ENCODE measurements around the gene MCEMP1. TPM values are rescaled to one million over a fixed set of nuclear protein-coding genes. Genes with fewer than 3 reads are reported as not detected.

Gene MCEMP1
- total and polyA plus RNA-seq, 2 experiments from 2014 or later, result not detected

GRCh38 chr19:7642295-7643030, 34.4 kb upstream of the MCEMP1 start (continued):
- TF ChIP-seq CTCF (conservative IDR thresholded peaks at IDR 0.05; ENCODE audit: low read depth in 2 of 2), result no peak

GRCh38 chr19:7643031-7643415, 33.9 kb upstream of the MCEMP1 start:
- no peaks in the 10 kb centered on the region; the same call in 1 of the 2 replicates for H4K20me1 ChIP-seq (replicated peaks; ENCODE audit: insufficient read depth)
- no peaks in the 10 kb centered on the region for H3K36me3 ChIP-seq (ENCODE audit: insufficient read depth)
- Mint-ChIP-seq H3K36me3 (ENCODE audit: low read depth) (peaks cover 3% of the 10 kb centered on the region; the same call in 1 of the 3 replicates), H3K27me3 (ENCODE audit: insufficient read depth, low read depth, poor library complexity) (peaks cover 11% of the 10 kb centered on the region), H3K4me3 (no peak overlapping the region; the same call in 2 of the 3 replicates), H3K9me3 (no peaks in the 10 kb centered on the region; the same call in 2 of the 3 replicates), H3K4me1 (no peaks in the 10 kb centered on the region), H3K27ac (no peak overlapping the region)
- H3K4me1 ChIP-seq (ENCODE audit: insufficient read depth), result no peaks in the 10 kb centered on the region
- no peak overlapping the region for H3K27ac ChIP-seq (ENCODE audit: low read depth)
- DNase-seq (ENCODE audit: low spot score) (no peak), ATAC-seq (no peak)
- no peak overlapping the region for H3K4me2 ChIP-seq
- H3K27me3 ChIP-seq (ENCODE audit: insufficient read depth), result no peaks in the 10 kb centered on the region
- H2AFZ ChIP-seq, result no peak overlapping the region
- no peaks in the 10 kb centered on the region for H3K9me2 ChIP-seq (ENCODE audit: insufficient read depth)
- no peaks in the 10 kb centered on the region for H3K79me2 ChIP-seq (replicated peaks; ENCODE audit: insufficient read depth)
- no peak overlapping the region for H3K4me3 ChIP-seq
- H3F3A ChIP-seq (replicated peaks; ENCODE audit: low read depth), result peaks cover 9% of the 10 kb centered on the region
- TF ChIP-seq ETS1 (IDR thresholded peaks at IDR 0.05) (no peak), ZNF114 (CRISPR knock-in tag; IDR thresholded peaks at IDR 0.05) (no peak), CREB1 (CRISPR knock-in tag; IDR thresholded peaks at IDR 0.05; ENCODE audit: low read depth) (no peak), NANOG (IDR thresholded peaks at IDR 0.05; ENCODE audit: borderline replicate concordance) (no peak), POLR2AphosphoS5 (IDR thresholded peaks at IDR 0.05; ENCODE audit: low read depth) (no peak), STAT1 (IDR thresholded peaks at IDR 0.05; ENCODE audit: unreplicated experiment) (no peak), REST (IDR thresholded peaks at IDR 0.05; ENCODE audit: unreplicated experiment) (no peak), JUNB (IDR thresholded peaks at IDR 0.05; ENCODE audit: unreplicated experiment) (no peak), EZH2 (IDR thresholded peaks at IDR 0.05; ENCODE audit: low read depth, unreplicated experiment) (no peak), CTCF (conservative IDR thresholded peaks at IDR 0.05; ENCODE audit: low read depth in 2 of 2) (no peak), ZNF331 (CRISPR knock-in tag; IDR thresholded peaks at IDR 0.05; ENCODE audit: low read depth) (no peak), EZH2phosphoT487 (IDR thresholded peaks at IDR 0.05; ENCODE audit: unreplicated experiment) (no peak)

All from GM23338 (cell line).